Measurements from ENCODE around the gene KIF6.

DNA sequence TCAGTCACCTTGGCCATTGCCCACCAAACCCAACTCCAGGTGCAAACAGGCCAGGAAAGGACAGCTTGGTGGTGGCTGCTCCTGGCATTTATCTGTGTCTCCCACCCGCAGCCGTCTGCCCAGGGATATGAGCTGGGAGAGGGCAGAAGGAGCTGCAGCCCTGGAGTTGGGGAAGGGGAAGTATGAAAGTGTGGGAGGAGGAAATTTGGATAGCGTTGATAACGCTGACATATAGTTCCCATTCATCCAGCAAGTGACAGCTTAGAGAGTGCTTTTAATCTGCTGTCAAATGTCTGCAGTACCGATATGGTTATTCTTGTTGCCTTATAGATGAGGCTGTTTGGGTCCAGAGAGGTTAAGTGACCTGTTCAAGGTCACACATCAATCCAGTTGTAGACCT lies 403.4 kb downstream of the KIF6 start:
- TF ChIP-seq NRF1 (IDR thresholded peaks at IDR 0.05; ENCODE audit: low read depth, low read length) (no peak), CTCF (IDR thresholded peaks at IDR 0.05; ENCODE audit: control extremely low read depth in 1 of 3, insufficient read depth in 1 of 3, low read depth in 1 of 3, low read length in 3 of 3) (no peak), POLR2AphosphoS5 (IDR thresholded peaks at IDR 0.05; ENCODE audit: low read depth, low read length) (no peak), RNF2 (IDR thresholded peaks at IDR 0.05; ENCODE audit: borderline replicate concordance, low read depth, low read length, missing control alignments, poor library complexity, severe bottlenecking) (no peak), SIX5 (IDR thresholded peaks at IDR 0.05; ENCODE audit: low read depth, low read length) (no peak), NANOG (IDR thresholded peaks at IDR 0.05; ENCODE audit: insufficient read depth, low read depth, low read length, poor library complexity, severe bottlenecking) (no peak), GABPA (IDR thresholded peaks at IDR 0.05; ENCODE audit: borderline replicate concordance, insufficient read depth, low read length) (no peak), MAFK (IDR thresholded peaks at IDR 0.05; ENCODE audit: low read depth, low read length) (no peak), CREB1 (IDR thresholded peaks at IDR 0.05) (no peak), SRF (IDR thresholded peaks at IDR 0.05; ENCODE audit: low read depth, low read length) (no peak), POLR2A (IDR thresholded peaks at IDR 0.05; ENCODE audit: control extremely low read depth in 1 of 2, low read depth in 2 of 2, low read length in 2 of 2) (no peak), EZH2 (IDR thresholded peaks at IDR 0.05; ENCODE audit: low read depth, low read length, severe bottlenecking) (no peak)

Measured in H1 (cell line).